Limb (tissue), 2 donors: ENCODE measurements around the gene RMND5A.
"Not testable (repeated sequence)": the region's sequence is repeated elsewhere in the genome, so short reads cannot be mapped to it uniquely, and the experiment has no call there.

Source experiments
- DNase-seq, 2 donors: peaks; one replicate each; pipeline ENCODE4 v3.0.0-alpha.2; 2016; ENCODE audit errors: extremely low spot score in 2 of 2

The RMND5A gene

DNA sequence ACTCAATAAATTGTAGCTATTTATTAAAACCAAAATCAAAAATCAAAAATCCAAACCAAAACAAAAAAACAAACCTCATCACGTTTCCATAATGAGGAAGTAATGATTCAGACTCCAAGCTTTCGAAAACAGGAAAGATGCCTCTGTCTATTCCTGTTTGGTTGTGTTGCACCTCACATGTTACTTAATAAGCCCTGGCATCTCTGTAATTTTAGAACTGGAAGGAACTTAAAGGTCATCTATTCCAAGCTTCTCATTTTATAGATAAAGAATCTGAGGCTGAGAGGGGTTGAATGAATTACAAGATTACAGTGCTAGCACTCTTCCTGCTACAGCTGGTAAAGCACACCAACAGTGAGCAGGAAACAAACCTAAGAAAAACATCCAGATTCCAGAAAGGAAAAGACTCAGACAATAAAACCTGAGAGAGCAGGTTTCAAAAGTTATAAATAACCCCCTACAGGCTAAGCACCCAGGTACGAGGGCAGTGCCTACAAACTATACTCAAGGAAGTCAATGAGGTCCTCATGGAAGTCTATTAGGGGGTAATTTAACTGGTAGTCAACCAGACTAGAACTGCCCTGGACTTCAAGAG, 5.4 kb upstream of the RMND5A start:
- DNase-seq, result not testable (repeated sequence)

DNA sequence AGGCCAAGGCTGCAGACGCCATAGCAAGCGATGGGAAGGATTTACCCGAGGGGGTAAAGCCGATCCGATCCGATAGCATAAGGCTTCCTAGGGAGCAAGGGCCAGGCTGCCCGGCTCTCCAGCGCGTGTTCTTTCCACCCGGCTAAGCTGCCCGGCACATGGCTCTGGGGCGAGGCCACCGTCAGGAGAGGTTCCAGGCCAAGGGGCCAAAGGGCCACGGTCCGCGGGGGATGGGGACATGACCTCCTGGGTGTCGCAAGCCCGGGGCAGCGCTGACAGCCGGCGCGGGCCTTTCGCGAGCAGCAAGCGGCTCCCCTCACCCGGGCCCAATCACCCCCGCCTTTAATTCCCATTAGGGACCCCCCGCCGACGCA, 841 bp upstream of the RMND5A start:
- not testable (repeated sequence) for DNase-seq

DNA sequence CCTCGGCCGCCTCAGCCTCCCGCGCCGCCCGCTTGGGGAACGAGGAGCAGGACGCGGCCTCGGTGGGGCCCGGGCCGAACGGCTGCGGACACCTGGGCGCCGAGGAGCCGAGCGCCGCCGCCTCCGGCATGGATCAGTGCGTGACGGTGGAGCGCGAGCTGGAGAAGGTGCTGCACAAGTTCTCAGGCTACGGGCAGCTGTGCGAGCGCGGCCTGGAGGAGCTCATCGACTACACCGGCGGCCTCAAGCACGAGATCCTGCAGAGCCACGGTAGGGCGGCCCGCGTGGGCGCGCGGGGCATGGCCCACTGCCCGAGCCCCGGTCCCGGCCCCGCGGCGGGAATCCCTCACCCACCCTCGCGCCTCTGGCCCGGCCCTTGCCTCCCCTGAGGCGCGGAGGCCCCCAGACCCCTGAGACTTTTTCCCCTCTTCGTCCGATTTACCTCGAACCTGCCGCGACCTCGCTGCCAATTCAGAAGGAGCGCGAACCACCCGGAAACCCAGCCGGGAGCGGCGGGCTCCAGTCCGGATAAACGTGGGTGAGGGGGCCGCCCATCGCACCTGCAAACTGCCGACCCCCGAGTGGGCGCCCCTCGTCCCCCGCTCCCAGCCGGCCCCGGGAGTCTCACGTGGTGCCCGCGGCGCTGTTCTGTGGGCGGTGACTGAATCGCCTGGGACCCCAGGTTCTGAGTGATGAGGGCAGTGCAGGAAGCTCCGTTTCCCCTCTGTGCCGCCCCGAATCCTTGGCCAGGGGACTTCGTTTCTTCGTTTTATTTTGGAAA, 639 bp downstream of the RMND5A start:
- DNase-seq, result peak in 1 of 2 donors; percentile 65

DNA sequence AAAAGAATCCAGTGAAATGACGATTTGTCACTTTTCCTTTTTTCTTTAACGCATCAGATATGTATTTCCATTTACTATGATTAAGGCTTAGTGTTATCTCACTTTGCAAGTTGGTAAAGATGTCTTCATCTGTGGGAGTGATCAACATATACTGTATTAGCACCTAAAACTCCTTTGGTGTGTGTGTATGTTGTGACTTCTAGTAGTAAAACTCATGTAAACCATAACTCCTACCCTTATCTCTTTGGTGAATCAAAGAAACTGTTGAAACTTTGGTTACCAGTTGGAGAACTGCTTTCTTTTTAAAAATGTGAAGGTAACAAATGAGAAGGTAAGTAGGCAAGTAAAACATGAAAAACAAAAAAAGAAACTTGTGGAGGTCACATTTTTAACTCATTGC, 5.6 kb downstream of the RMND5A start:
- not testable (repeated sequence) for DNase-seq

DNA sequence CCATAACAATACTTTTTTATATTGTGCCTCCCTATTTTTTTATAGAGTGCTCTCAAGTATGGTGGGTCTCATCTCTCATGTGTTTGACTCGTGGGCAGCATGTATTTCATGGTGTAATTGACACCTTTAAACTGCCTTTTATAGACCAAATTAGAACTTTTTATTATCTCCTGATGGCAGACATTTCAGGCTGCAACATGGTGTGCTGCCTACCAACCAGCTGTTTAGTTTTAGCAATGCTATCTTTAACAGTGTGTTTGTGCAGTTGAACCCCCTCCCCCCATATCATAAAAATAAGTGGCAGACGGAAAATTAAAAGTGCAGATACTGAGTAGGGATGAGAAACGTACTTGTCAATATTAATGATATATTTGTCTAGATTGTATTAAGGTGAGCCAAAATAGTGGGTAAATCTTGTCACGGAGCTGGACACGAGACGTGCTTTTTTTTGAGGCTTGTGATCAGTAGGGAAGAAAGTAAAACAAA, 12.0 kb downstream of the RMND5A start:
- DNase-seq, result not testable (repeated sequence)

DNA sequence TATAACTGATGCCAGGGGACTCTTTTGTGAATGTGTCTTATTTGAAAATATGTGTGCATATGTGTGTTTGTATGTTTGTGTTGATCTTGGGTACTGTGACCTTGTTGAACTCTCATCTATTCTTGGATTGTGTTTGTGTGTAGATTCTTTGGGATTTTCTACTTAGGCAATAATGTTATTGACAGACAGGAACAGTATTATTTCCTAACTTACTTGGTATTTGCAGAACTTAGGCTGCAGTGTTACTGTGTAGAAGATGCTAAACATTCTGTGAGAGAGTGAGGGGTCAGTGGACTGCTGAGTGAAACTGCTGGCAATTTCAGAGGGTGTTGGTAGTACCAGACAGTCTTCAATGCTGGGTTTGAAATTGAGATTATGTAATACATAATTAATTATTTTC, 12.7 kb downstream of the RMND5A start:
- not testable (repeated sequence) for DNase-seq

DNA sequence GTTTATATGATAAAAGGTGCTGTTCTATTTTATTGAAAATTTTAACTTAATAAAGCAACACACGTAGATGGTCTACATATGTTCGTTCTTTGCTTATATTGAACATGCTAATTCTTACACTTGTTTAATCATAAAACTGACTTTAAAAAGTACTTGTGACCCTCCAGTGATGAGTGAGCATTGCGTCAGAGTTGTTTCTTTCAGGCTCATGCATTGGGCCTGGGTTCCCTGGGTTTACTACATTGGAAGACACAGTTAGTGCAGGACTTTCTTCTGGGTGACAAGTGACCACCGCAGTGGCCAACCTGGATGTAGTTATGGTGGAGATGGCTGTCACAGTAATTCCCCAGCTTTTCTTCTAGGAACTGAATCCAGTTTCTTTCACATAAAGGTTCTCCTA, 13.4 kb downstream of the RMND5A start:
- not testable (repeated sequence) for DNase-seq

DNA sequence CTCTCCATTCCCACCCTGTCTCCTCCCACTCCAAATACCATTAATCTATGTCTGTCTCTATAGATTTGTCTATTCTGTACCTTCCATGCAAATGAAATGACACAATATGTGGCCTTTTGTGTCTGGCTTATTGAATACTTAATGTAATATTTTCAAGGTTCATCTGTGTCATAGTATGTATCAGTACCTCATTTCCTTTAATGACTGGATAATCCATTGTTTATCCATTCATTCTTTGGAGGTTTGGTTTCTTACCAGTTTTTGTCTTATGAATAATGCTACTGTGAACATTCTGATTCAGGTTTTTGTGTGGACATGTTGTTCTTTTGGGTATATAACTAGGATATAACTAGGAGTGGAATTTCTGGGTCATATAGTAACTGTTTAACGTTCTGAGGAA, 14.8 kb downstream of the RMND5A start:
- not testable (repeated sequence) for DNase-seq

DNA sequence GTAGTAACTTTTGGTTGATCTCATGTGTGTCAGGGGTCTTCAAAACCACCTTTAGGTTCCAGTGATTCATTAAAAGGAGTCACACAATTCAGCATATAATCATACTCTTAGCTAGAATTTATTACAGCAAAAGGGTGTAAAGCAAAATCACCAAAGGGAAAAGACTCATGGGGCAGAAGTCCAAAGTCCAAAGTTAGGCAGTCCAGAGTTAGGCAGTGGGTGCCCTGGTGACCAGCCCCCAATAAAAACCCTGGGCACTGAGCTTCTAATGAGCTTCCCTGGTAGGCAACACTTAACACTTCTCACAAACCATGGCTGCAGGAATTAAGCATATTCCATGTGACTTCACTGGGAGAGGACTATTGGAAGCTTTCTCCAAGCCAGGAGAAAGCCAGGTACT, 19.4 kb downstream of the RMND5A start:
- not testable (repeated sequence) for DNase-seq

DNA sequence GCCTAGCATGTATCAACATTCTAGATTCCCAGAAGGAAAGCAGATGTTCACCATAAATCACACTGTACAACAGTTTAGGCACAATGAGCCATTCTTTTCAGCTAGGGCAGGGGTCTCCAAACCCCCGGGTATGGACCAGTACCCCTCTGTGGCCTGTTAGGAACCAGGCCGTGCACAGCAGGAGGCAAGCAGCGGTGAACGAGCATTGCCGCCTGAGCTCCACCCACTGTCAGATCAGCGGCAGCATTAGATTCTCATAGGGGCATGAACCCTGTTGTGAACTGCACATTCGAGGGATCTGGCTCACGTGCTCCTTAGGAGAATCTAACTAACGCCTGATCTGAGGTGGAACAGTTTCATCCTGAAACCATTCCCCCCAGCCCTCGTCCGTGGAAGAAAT, 19.8 kb downstream of the RMND5A start:
- DNase-seq, result not testable (repeated sequence)

DNA sequence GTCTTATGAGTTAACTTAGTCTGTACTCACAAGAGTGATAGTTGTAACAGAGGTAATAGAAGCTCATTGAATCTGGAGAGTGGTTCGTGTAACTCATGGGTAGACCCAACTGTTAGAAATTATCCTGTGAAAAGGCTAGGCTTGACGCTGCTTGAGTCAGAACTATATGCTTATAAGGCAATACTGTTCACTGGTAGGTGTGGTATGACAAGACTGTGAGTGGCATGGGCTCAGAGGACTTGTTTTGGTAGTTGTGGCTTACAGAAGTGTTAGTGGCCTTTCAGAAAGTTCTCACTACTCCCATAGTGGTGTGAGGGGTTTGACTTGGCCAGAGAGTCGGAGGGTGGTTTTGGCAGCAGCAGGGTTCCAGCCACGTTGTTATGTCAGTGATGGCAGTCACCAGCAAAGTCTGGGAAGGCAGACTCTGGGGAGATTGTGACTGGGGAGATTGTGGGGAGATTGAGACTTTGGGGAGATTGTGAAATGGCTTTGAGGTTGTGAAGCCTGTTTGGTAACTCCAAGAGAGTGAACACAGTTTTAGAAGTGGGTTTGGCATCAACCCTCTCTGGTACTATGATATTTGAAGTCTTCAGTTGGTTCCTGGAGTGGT, 21.9 kb downstream of the RMND5A start:
- not testable (repeated sequence) for DNase-seq

DNA sequence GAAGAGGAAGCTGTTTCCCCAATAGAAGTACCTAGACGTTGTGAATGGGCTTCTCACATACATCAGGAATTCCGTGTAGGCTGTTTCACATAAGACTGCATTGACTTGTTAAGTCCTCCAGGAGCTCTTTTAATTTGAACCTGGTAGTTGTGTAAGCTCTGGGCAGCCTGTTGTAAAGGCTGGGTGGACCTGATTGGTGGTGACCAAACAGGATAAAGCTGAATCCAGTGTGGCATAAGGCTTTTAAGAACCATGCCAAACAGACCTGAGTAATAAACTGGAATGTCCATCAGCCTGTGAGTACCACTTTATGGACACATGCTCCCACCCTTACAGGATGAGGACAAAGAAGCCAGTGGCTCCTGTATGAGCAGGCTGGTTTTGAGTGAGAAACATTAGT, 24.1 kb downstream of the RMND5A start:
- no peak for DNase-seq

DNA sequence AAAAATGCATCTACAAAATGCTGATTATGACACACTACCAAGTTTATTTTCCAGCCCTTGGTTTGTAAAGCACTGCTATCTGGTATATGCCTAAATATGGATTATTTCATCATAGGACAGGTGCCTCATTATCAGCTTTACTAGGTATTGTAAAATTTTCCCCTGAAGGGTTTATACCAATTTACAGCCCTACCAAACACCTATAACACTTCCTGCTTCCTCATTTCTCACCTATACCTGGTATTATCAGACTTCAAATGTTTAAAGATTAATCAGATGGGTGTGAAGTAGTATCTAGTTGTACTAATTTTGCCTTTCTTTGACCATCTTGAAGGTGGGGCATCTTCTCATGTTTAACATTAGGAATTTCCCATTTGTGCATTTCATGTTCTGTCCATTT, 26.8 kb downstream of the RMND5A start:
- DNase-seq, result no peak

DNA sequence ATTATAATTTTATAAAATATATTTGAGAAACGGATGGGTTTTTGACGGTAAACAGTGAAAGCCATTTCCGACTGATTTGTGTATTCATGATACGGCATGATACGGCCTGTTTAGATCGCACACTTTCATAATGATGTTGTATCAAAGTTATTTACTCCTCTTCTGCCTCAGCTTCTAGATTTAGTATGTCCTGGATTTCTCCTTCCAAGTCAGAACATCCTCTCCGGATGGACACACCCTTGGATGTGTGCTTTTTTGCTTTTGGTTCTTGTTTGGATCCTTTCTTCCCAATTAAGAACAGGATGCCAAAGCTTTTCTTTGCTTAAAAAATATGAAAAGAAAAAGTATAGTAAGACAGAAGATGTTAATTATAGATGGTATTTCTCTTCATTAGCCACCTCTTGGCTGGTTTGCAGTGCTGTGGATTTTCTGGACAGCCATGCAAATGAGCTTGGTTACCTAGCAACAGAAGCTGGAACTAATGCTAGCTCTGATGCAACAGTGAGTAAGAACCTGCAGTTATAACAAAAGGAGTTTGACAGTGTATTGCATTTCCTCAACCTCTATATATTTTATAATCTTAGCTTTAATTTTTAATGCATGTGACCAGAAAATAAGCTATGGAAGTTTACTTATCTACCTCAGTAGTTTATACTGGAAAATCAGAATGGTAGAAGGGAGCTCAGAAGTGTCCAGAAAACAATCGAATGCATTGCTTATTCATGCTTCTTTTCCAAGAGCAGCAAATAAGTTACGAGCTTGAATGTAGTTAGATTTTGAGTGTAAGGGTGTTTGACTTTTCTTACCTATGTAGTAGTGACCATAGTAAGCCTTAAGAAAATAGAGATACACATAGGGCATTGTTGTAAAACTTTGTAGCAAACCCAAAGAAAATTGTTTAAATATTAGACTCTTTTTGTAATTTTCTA, 27.9 kb downstream of the RMND5A start:
- DNase-seq, result no peak

DNA sequence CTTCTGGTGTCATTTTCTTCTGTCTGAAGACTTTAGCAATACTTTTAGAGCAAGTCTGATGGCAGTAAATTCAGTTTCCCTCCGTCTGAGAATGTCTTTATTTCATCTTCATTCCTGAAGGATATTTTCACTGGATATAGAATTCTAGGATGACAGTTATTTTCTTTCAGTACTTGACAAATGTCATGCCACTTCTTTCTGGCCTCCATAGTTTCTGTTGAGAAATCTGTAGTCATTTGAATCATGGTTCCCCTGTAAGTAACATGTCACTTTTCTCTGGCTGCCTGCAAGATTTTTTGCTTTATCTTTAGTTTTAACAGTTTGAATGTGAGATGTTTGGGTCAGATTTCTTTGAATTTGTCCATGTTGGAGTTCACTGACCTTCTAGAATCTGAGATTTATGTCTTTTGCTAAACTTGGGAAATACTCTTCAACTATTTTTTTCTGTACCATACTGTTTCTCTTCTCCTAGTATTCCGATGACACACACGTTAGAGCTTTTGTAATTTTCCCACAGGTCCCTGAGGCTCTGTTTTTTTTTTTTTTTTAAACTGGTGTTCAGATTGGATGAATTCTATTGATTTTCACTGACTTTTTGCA, 30.2 kb downstream of the RMND5A start:
- DNase-seq, result no peak

DNA sequence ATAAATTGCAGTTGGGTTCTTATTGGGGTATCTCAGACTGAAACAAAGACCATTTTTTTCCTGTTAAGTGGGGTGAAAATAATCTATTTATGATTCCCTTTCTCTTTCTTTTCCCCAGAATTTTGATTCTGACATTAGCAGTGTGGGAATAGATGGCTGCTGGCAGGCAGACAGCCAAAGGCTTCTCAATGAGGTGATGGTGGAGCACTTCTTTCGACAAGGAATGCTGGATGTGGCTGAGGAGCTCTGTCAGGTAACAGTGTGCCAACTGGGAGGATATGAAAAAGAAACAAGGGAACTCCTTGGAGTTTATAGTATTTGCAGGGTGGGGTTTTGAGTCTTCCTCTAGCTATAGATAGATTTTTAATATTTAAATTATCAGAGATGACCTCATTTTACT, 31.7 kb downstream of the RMND5A start:
- DNase-seq, result no peak

DNA sequence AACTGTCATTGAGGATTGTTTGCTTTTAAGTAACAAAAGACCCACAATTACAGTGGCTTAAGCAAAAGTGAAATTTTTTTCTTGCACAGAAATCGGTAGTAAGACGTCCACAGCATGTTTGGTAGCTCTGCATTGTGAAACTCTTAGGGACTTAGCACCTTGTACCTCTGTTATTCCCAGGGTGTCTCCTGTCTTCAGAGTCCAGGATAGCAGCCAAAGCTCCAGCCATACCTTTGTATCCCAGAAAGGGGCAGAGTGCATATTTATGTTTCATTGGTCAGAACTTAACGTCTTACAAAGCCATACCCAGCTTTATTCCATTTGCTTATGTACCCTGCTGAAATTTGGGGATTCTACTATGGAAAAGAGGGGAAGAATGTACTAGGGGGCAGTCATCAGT, 32.8 kb downstream of the RMND5A start:
- DNase-seq, result no peak

DNA sequence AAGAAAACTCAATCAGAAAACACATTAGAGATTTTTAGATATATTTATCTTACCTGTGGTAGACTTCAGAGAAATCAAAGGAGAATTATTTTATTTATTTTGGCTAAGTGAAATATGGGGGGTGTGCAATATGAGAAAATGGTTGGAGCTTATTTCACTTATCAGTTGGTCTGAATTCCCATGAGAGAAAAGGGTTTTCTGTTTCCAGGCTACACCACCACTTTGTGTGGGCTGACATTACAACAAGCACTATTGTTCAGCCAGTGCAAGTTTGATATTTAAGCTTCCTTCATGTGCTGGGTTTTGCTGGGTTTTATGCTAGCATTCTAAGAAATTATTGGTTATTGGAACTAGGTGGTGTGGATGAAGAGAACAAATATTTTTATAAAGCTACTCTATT, 33.5 kb downstream of the RMND5A start:
- no peak for DNase-seq

DNA sequence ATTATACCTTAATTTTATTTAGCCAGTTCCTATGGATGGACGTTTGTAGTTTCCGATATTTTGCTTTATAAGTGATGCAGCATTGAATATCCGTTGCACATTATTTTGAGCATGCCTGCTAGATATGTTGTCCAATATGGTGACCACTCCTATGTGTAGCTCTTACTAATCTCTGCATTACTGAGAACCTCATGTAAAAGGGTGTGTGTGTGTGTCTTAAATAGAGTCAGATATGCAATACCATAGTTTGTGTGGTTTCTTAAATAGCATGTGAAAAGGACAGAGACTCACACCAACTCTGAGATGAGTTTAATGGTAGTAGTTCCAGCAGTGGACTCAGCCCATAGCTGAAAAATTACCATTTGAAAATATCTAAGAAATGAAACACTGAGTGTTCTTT, 38.3 kb downstream of the RMND5A start:
- no peak for DNase-seq

DNA sequence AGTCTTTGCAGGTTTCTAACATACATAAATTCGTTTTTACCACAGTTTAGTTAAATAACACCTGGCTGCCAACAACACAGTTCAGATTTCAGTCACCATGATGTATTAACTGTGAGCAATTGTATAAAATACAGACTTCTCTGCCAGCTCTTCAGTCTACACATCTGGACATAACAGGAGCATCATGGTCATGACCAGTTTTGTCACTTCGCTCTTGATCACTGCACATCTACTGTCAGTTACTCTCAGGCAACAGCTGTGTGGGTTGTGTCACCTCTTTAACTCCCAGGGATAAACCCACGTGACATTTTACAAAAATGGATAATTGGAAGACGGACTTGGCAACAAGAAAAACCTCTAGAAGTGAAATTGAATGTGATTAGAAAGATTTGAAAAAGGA, 40.3 kb downstream of the RMND5A start:
- DNase-seq, result no peak

DNA sequence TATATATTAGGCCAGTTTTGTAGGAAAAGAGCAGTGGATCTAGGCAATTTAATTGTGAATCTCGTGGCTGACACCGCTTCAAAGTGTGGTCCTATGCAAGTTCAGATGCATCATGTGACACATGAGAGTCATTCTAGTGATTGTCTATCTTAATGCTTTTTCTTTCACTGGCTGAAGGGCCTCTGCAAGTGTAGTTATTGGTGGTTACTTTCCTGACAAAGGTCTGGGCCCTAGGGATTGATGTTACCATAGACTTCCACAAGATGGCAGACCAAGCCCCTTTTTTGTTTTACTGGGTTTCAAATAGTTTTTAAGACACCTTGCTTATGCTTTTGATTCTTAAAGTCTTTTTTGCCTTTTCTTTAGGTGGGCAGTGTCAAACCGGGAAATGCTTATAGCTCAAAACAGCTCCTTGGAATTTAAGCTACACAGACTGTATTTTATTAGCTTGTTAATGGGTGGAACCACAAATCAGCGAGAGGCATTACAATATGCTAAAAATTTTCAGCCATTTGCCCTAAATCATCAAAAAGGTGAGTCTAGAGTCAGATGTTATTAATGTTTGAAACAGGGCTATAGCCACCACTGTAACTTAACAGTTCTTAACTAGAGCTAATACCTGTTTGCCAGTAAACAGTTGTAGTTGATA, 44.7 kb downstream of the RMND5A start:
- DNase-seq, result peak in 1 of 2 donors; percentile 48
